Endothelial cell of umbilical vein (primary cell): ENCODE results near the gene ACAD8. TPM values are rescaled to one million over a fixed set of nuclear protein-coding genes. Genes with fewer than 3 reads are reported as not detected.

Experiments used
- BruUV-seq: library from RNA; stranded (reverse); fragments of 400-500 nt; replicated peaks from 2 replicates; lab custom pipeline; 2021; lab: Mats Ljungman, UMichigan
- CTCF ChIA-PET: fragments of 300-600, 350-600 bp; sonication (Branson Sonifier 250); formaldehyde crosslinking; loops from one replicate; lab custom pipeline; 2021; ENCODE audit warnings: antibody characterized with exemption, inconsistent platforms; lab: Charles Lee
- POLR2A ChIA-PET: fragments of 300-600, 350-600 bp; sonication (Branson Sonifier 250); formaldehyde crosslinking; loops from one replicate; lab custom pipeline; 2021; ENCODE audit warnings: antibody characterized with exemption, inconsistent platforms; lab: Charles Lee
- DNase-seq: peaks from one replicate; pipeline ENCODE4 v3.0.0-alpha.2; 2011; ENCODE audit warnings: low read depth, low spot score
- FAIRE-seq: peaks from 2 replicates; lab custom pipeline; 2011; peaks lifted over from hg19 to GRCh38; lab: Jason Lieb, UNC
- H2AFZ ChIP-seq: 2 replicates; pipeline ENCODE4 v1.6.0; 2012; ENCODE audit warnings: low read depth, low read length, control low read depth, inconsistent platforms
- H3K27ac ChIP-seq: 2 replicates; pipeline ENCODE4 v1.5.1; 2011; ENCODE audit warnings: low read depth, mild to moderate bottlenecking, control low read depth, low read length, moderate library complexity; ENCODE audit not compliant: insufficient read depth
- H3K27me3 ChIP-seq, 2 experiments: 2 replicates each; pipeline versions ENCODE4 v1.6.0 to v1.6.1; 2011; ENCODE audit warnings: low read length in 2 of 2, mixed read lengths in 1 of 2; ENCODE audit not compliant: control insufficient read depth in 2 of 2, insufficient read depth in 2 of 2
- H3K36me3 ChIP-seq, 2 experiments: 2 replicates in 1 of 2; 3 replicates in 1 of 2; pipeline ENCODE4 v1.5.1; 2011; ENCODE audit warnings: low read length in 2 of 2, mild to moderate bottlenecking in 1 of 2, moderate library complexity in 1 of 2; ENCODE audit not compliant: control insufficient read depth in 2 of 2, insufficient read depth in 2 of 2; ENCODE audit errors: extremely low read depth in 1 of 2
- H3K4me1 ChIP-seq: 3 replicates; pipeline ENCODE4 v1.5.1; 2011; ENCODE audit warnings: mild to moderate bottlenecking, low read length; ENCODE audit not compliant: control insufficient read depth, insufficient read depth; ENCODE audit errors: extremely low read depth
- H3K4me2 ChIP-seq: 2 replicates; pipeline ENCODE4 v1.6.1; 2011; ENCODE audit warnings: low read length, control low read depth, mixed read lengths; ENCODE audit not compliant: insufficient read depth
- H3K4me3 ChIP-seq, 3 experiments: fragments of 200-600 bp in 1 of 3; sonication (generic), shearing (Covaris generic) in 1 of 3; replicated peaks in 1 of 3; 2 replicates each; pipeline ENCODE4 v1.5.1; 2011 to 2016; ENCODE audit warnings: control low read depth in 3 of 3, low read length in 3 of 3, mild to moderate bottlenecking in 2 of 3, inconsistent platforms in 1 of 3, low read depth in 1 of 3, moderate library complexity in 1 of 3; ENCODE audit not compliant: insufficient read depth in 1 of 3
- H3K79me2 ChIP-seq: 2 replicates; pipeline ENCODE4 v1.6.0; 2012; ENCODE audit warnings: low read length, inconsistent platforms; ENCODE audit not compliant: control insufficient read depth, insufficient read depth
- H3K9ac ChIP-seq: replicated peaks from 2 replicates; pipeline ENCODE3; 2011; ENCODE audit warnings: low read length, control low read depth; ENCODE audit not compliant: insufficient read depth; ENCODE audit errors: extremely low read depth
- H3K9me1 ChIP-seq: replicated peaks from 3 replicates; pipeline ENCODE4 v1.6.0; 2011; ENCODE audit warnings: mild to moderate bottlenecking, low read length; ENCODE audit not compliant: control insufficient read depth, insufficient read depth; ENCODE audit errors: extremely low read depth
- H3K9me3 ChIP-seq: replicated peaks from 2 replicates; pipeline ENCODE4 v1.5.1; 2012; ENCODE audit warnings: low read length, inconsistent platforms; ENCODE audit not compliant: control insufficient read depth, insufficient read depth
- H4K20me1 ChIP-seq: replicated peaks from 2 replicates; pipeline ENCODE3; 2011; ENCODE audit warnings: mild to moderate bottlenecking, low read length; ENCODE audit not compliant: control insufficient read depth, insufficient read depth; ENCODE audit errors: extremely low read depth
- CTCF ChIP-seq, 2 donors: IDR thresholded peaks; 1 replicate in 1 of 2; 2 replicates in 1 of 2; pipeline ENCODE4 v1.5.1; 2011; ENCODE audit warnings: low read length in 2 of 2, mild to moderate bottlenecking in 2 of 2, moderate library complexity in 2 of 2, control low read depth in 1 of 2, inconsistent platforms in 1 of 2, low read depth in 1 of 2; ENCODE audit not compliant: insufficient read depth in 1 of 2; ENCODE audit errors: extremely low read depth in 1 of 2
- EZH2 ChIP-seq: IDR thresholded peaks from 2 replicates; pipeline ENCODE4 v1.6.1; 2012; ENCODE audit warnings: borderline replicate concordance, low read depth, mild to moderate bottlenecking, moderate library complexity, low read length, inconsistent platforms; ENCODE audit not compliant: severe bottlenecking
- JUN ChIP-seq: IDR thresholded peaks from 2 replicates; pipeline ENCODE4 v1.6.1; 2011; ENCODE audit warnings: borderline replicate concordance, low read depth; ENCODE audit not compliant: insufficient read length, insufficient read depth
- MAX ChIP-seq: IDR thresholded peaks from 2 replicates; pipeline ENCODE4 v1.6.1; 2011; ENCODE audit not compliant: insufficient read depth, insufficient read length
- MYC ChIP-seq: IDR thresholded peaks from one replicate; pipeline ENCODE4 v1.6.1; 2011; ENCODE audit warnings: mild to moderate bottlenecking, low read depth, low read length
- POLR2AphosphoS5 ChIP-seq: IDR thresholded peaks from 2 replicates; pipeline ENCODE4 v1.6.1; 2012; ENCODE audit warnings: low read depth, mild to moderate bottlenecking, control low read depth, low read length, moderate library complexity; ENCODE audit not compliant: insufficient read depth
- dilution Hi-C: fragments of 300-500 bp; cut with MboI; formaldehyde crosslinking; loops from one replicate; pipeline ENCODE4 v1.15.0; 2019; ENCODE audit warnings: low sequenced_read_pairs; ENCODE audit not compliant: extremely low pct_ligation_motif_present
- intact Hi-C: fragments of 100-400 bp; cut with micrococcal nuclease; formaldehyde crosslinking; loops from one replicate; pipeline ENCODE4 v1.10.0; 2022
- polyA plus RNA-seq, 4 experiments: library from polyadenylated mRNA; depleted of rRNA in 3 of 4; stranded (reverse) in 3 of 4; unstranded in 1 of 4; fragments of >200 nt; gene quantifications; 2 replicates each; pipeline versions ENCODE4 v1.2.1 to v1.2.3, GENCODE V29; 2011 to 2012; ENCODE audit warnings: missing spikeins in 1 of 4
- total RNA-seq: library from RNA; stranded (reverse); gene quantifications from 2 replicates; pipeline ENCODE4 v1.2.3, GENCODE V29; 2021

ACAD8 gene
- total and polyA plus RNA-seq, 2 donors (not counting 3 experiments of a cell fraction or from before 2014, with no cell fraction given): 22.9 to 29.0 TPM

- Histone ChIP-seq H3K4me3 (no peak overlapping the region), H3K27ac (no peak overlapping the region), H3K4me1 (peaks cover 2% of the 10 kb centered on the region), H3K79me2 (no peaks in the 10 kb centered on the region), H2AFZ (no peak overlapping the region), H3K9me3 (no peaks in the 10 kb centered on the region), H3K9me1 (no peaks in the 10 kb centered on the region), H3K4me2 (peak overlapping the region; percentile 18), H3K36me3 (no peaks in the 10 kb centered on the region), H3K27me3 (peaks cover 54 to 73% of the 10 kb centered on the region in 2 experiments), H4K20me1 (no peaks in the 10 kb centered on the region), H3K9ac (no peak overlapping the region)
- DNase-seq (no peak), FAIRE-seq (no peak)
- no TSS peak for BruUV-seq
- dilution Hi-C loops (no loop called here), intact Hi-C loops (no loop called here)
- ChIA-PET POLR2A (no interaction called here), CTCF (interaction anchor here (1.1 kb wide), 1 partner anchor 15 kb away, joined by 5 read pairs; no protein-coding TSS in a partner anchor)
- TF ChIP-seq CTCF (IDR thresholded peaks at IDR 0.05; ENCODE audit: extremely low read depth in 1 of 2, insufficient read depth in 1 of 2, low read depth in 1 of 2, low read length in 2 of 2) (no peak), JUN (no peak), MYC (no peak), MAX (no peak), EZH2 (peak; percentile 77), POLR2AphosphoS5 (no peak)
These were observed 23.2 kb downstream of the ACAD8 start for GRCh38 chr11:134276396-134277182.
